Measurements from ENCODE around the gene ERRFI1.
A peak's percentile ranks its signal among the peaks of the same experiment; 100 is the strongest.

Gene ERRFI1

DNA sequence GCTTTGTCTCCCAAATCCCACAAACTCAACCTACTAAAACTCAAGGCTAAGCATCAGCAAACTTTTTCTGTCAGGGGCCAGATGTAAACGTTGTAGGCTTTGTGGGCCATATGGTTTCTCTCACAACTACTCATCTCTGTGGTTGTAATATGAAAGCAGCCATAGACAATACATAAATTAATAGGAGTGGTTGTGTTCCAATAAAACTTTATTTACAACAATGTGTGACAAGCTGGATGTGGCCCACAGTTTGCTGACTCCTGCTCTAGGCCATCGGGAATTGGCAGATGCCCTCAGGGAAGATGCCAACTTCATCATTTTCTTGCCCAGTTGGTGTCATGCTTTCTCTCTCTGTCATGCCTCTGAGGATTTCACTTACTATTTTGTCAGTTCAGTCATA, 17.5 kb upstream of the ERRFI1 start:
- no peak for DNase-seq (ENCODE audit: low spot score)

DNA sequence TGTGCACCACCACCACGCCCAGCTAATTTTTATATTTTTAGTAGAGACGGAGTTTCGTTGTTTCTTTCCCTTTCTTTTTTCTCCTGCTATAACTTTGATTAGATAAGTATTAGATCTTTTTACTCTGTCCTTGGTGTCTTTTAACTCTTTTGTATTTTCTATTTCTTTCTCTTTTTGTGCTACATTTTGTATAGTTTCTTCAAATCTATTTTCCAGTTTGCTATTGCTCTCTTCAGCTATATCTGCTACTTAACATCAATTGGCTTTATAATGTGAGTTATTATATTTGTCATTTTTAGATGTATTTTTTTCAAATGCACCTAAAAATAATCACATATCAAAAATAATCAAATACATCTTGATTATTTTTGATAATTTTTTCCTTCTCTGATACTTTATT, 16.0 kb upstream of the ERRFI1 start:
- DNase-seq (ENCODE audit: low spot score) = no peak

DNA sequence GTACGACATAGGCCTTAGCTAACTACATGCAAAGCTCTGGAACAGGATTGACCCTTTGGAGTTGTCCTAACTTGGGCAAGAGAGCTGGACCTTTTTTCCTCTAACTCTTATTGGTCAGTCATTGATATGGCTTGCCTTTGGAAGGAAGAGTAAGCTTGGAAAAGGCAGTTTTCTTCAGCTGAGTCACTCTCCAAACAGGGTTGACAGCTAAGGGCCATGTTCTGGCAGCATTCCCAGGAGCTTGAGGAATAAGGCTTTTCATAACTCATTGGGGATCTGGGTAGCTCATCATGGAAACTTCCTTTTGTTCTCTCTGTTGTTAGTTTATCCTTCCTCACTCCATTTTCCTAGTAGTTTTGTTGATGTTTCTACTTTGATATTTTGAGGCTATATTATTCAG, 14.5 kb upstream of the ERRFI1 start:
- DNase-seq (ENCODE audit: low spot score) = no peak

- DNase-seq (ENCODE audit: low spot score) = no peak
These were observed 13.0 kb upstream of the ERRFI1 start for GRCh38 chr1:8039071-8039470.

GRCh38 chr1:8035289-8035688, 9.2 kb upstream of the ERRFI1 start:
- no peak for DNase-seq (ENCODE audit: low spot score)

GRCh38 chr1:8033322-8033721, 7.2 kb upstream of the ERRFI1 start:
- no peak for DNase-seq (ENCODE audit: low spot score)

GRCh38 chr1:8032366-8032910, 6.3 kb upstream of the ERRFI1 start:
- no peak for DNase-seq (ENCODE audit: low spot score)

DNA sequence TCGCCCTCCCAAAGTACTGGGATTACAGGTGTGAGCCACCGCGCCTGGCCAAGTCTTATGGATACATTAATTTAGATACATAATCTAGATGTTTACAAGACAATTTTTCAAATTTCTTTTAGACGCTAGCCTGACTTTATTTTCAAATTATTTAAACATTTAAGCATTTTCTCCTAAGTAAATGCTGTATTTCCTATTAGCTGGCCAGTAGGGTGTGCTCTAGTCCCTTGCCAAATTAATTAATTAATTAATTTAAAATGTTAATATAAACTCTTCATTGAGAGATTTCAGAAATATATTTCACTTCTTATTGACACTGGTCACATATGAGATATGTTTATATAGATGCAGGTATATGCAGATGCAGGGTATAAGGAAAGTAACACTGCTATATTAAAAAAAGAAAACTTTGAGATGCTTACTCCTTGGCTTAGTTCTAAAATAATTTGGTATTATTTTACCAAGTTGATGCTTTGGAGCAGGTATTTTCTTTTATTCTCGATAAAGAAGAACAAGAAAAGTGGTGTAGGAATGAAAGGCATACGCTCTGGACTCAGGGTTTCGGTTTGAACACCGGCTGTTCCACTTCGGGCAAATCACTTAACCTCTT, 5.2 kb upstream of the ERRFI1 start:
- peak; percentile 22 for DNase-seq (ENCODE audit: low spot score)

DNA sequence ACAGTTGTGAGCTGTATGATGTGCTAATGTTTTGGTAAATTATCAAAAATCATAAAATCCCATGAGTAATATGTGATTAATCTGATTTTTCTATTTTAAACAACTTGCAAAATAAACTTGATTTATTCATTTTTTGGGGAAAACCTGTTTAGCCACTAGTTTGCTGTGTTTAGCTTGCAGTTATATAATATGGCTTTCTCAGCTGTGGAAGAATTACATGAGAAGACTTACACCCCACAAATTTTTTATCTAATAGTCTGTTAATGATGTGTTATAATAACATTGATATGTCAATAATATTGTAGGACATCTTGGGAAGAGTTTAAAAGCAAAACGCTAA, 2.4 kb upstream of the ERRFI1 start:
- no peak for DNase-seq (ENCODE audit: low spot score)

DNA sequence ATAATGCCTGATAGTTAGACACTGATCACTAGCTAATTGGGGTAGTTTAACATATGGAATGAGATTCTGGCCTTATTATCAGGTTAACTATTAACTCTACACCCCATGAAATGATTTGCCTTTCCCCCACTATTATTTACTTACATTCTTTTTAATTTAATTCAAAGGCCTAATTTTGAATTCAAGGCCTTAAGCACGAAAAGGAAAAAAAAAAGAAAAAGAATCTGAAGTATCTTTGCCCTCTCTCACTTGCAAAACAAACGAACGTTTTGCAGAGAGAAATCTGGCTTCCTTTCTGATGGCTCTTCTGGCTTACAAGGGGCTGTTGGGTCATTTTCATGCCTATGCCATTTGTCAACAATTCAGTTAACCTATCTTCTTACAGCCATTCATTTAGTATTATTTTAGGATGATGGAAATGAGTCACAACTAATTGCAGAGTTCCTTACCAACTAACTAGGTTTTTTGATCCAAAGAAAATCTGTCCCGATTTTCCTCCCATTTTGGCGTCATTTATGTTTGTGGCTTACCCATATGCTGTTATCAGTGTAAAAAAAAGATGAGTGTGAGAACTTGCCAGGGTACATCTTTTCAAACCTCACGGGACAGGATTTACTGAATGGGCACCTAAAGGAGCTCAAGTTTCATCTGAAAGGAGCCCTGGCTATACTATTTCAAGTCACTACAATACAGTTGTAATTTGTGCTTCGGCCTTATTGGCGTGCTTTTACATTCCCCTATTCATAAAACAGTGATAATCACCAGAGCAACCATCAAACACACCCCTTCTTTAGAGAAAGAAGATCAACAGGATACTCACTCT, 1.9 kb upstream of the ERRFI1 start:
- DNase-seq (ENCODE audit: low spot score) = no peak

DNA sequence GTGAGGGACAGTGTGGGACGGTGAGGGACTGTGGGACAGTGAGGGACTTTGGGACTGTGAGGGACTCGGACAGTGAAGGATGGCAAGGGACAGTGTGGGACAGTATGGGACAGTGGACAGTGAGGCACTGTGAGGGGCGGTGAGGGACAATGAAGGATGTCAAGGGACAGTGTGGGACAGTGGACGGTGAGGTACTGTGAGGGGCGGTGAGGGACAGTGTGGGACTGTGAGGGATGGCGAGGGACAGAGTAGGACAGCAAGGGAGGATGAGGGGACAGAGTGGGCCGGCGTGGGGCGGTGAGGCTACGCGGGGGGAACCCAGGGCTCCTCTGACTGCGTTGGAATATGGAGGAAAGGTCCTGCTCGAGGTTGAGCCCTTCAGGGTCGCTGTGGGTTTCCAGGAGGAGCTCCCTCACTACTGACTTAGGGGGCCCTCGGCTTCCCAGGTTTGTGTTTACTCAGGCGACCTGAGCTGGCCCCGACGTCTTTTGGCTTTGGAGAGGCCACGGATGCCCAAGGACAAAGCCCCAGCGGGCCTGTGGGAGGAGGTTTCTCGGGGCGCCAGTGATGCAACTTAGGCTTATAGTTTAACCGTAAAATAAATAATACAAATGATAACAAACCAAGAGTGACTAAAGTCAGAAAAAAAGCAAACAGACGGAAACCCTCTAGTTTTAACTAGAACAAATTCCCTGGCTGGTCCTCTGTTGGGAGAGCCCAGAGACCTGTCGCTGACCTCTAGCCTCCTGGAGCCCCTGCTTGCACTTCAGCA, 1.1 kb upstream of the ERRFI1 start:
- no peak for DNase-seq (ENCODE audit: low spot score)

DNA sequence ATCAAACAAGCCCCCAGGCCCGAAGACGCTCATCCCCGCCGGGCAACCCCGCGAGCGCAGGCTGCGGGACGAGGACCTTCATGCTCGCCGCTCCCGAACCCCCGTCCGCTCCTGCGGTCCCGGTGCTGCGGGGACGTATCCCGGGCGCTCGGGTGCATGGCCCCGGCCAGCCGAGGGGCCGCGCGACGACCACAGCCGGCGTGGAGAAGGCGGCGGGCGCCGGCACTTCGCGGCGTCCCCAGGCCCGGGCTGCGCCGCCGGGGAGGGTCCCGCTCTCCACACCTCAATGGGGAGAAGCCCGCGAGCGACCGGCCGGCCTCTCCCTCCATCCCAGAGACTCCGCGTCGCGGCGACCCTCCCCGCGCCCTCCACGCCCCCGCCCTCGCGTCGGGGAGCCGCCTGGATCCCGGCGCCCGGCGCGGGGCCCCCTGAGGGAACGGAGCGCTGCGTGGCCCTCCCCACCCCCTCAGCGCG, 401 bp downstream of the ERRFI1 start:
- DNase-seq (ENCODE audit: low spot score) = no peak

DNA sequence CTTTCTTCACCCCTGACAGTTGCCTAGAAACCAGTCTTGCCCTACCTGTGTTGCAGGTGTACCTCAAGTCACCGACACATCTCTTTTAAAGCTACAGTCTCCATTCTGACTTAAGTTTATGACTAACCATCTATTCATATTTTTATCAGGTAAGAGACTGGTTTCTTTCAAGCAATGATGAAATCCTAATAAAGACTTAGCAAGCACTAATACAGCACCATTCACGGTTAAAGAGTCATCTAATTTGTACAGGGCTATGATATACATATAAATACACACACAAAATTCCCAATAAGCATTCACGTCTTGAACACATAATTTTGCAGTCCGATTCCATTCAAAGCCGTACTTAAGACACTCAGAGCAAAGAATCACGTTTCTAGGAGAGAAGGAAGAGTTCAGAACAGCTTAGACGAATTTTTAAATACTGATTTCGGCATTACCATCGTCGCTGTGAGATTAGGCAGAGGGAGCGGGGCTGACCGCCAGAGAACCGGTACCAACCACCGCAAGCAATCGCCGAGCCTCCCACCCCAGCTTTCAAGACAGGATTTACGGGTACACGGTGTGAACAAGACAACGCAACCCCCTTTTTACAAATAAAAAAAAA, 943 bp downstream of the ERRFI1 start:
- DNase-seq (ENCODE audit: low spot score) = no peak

DNA sequence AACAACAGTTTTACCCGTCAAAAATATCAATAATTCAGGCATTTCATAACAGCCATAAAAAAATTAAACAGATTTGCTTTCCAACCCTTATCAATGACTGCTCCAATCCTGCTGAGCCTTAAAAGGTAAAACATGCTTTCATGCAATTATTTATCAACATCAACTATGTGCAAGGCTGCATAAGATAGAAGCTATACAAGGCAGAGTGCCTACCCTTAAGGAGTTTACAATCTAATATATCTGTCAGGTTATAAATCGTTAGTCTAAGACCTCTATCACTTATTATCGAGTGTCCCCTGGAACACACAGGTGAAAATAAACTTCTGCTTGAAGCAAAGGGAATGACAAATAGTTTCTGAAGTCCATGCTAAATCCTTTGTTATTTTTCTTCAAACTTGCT, 1.8 kb downstream of the ERRFI1 start:
- no peak for DNase-seq (ENCODE audit: low spot score)

GRCh38 chr1:8023995-8024313, 2.2 kb downstream of the ERRFI1 start:
- no peak for DNase-seq (ENCODE audit: low spot score)

GRCh38 chr1:8023287-8023994, 2.7 kb downstream of the ERRFI1 start:
- DNase-seq (ENCODE audit: low spot score) = no peak

DNA sequence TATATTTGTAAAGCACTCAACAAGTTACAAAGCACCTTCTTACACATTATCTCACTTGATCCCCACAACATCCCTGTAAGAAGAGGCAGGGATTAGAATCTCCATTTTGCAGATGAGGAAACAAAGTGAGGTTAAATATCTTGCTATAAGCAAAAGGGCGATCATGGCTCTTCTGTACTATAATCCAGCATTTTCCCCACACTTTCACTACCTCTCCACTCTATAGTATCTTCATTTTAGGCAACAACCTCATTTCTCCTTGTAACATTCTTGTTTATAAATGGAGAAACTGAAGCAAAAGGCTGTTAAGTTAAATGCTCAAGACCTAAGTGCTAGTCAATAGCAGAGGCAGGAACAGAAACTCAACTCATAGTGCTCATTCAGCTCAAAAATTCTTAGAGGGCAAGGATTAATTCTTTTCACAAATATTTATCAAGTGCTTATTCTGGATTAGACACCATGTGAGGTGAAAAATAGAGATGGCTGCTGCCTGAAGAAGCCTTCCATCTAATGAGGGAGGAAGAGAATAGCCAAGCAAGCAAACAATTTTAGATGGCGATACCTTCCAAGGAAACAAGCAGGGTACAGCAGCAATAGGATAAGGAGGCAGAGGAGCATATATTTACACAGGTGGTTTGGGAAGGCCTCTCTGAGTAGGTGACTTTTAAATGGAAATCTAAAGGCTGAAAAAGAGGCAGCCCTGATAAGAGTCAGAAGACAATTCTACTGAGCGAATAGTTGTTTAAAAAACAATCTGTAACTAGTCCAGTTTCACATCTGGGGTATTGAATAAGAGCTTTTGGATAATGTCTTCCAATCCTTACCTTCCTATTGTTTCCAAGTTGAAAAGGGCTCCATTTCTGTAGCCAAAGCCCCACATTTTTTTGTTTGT, 3.5 kb downstream of the ERRFI1 start:
- DNase-seq (ENCODE audit: low spot score) = no peak

DNA sequence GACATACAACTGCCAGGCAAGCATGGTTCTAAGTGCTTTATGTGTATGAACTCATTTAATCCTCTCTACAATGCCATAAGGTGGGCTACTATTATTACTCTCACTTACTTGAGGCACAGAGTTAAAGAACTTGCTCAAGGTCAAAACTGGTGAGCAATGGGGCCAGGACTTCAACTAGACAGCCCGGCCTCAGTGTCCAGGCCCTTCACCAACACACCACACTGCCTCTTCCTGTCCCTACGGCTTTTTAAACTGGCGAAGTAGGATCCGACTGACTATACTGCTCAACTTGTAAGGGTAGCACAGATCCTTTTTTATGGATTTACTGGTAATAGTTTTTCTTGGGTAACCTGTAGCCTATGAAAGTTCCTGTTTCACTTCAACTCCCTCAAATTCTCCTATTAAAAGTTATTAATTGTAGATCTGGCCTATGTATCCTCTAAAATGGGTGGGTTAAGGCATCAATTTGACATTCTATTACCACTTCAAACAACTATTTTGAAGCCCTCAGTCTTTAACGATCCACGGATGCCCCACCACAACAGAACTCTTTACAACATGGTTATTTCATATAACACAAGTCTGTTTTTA, 4.3 kb downstream of the ERRFI1 start:
- DNase-seq (ENCODE audit: low spot score) = no peak

- DNase-seq (ENCODE audit: low spot score) = no peak
These were observed 6.1 kb downstream of the ERRFI1 start for GRCh38 chr1:8020032-8020431.

DNA sequence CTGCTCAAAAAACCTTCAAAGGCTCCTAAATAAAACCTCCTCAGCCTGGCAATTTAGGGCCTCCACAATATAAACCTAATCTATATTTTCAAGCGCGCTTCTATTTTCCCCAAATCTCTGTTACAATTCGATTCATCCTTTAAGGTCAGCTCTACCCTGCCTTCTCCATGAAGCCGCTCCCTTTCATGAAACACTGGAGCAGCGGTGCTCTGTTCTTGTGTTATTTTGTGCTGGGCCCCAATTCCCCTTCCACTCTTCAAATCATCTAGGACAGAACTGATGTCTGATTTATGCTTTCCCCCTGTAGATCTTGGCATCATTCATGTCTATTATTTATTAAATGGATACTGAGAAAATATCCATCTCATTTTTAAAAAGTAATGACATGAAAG, 6.9 kb downstream of the ERRFI1 start:
- no peak for DNase-seq (ENCODE audit: low spot score)

Data from activated CD4-positive, alpha-beta T cell treated with anti-CD3 and anti-CD28 coated beads, Interleukin-2, Interleukin-4, amounts not matched to agents 100 ng/mL and 50 ng/mL, durations not matched to agents 16 hours and 8 hours (primary cell).